Hepatocyte (in vitro differentiated cells): ENCODE measurements around the gene LDB3. TPM values are rescaled to one million over a fixed set of nuclear protein-coding genes. Genes with fewer than 3 reads are reported as not detected.

Experiments
- DNase-seq: peaks from one replicate; pipeline ENCODE4 v3.0.0-alpha.2; 2016; ENCODE audit warnings: low spot score
- H2AFZ ChIP-seq: fragments of 200-600 bp; sonication (generic); 2 replicates; pipeline ENCODE4 v1.6.0; 2016; ENCODE audit warnings: antibody characterized with exemption, mild to moderate bottlenecking
- H3K27ac ChIP-seq: fragments of 200-600 bp; sonication (generic); 2 replicates; pipeline ENCODE4 v1.5.1; 2016; ENCODE audit warnings: mild to moderate bottlenecking
- H3K27me3 ChIP-seq: fragments of 200-600 bp; sonication (generic); 2 replicates; pipeline ENCODE4 v1.6.1; 2016
- H3K36me3 ChIP-seq: fragments of 200-600 bp; sonication (generic); replicated peaks from 2 replicates; pipeline ENCODE4 v1.5.1; 2016; ENCODE audit warnings: low read depth; ENCODE audit not compliant: insufficient read depth
- H3K4me1 ChIP-seq: fragments of 200-600 bp; sonication (generic); 2 replicates; pipeline ENCODE4 v1.5.1; 2016; ENCODE audit warnings: mild to moderate bottlenecking, moderate library complexity; ENCODE audit not compliant: insufficient read depth
- H3K4me2 ChIP-seq: fragments of 200-600 bp; sonication (generic); 2 replicates; pipeline ENCODE4 v1.6.0; 2016
- H3K4me3 ChIP-seq: fragments of 200-600 bp; sonication (generic); 2 replicates; pipeline ENCODE4 v1.5.1; 2016; ENCODE audit warnings: mild to moderate bottlenecking
- H3K79me2 ChIP-seq: fragments of 200-600 bp; sonication (generic); 2 replicates; pipeline ENCODE4 v1.6.0; 2017; ENCODE audit warnings: mild to moderate bottlenecking
- H3K9me2 ChIP-seq: fragments of 200-600 bp; sonication (generic); replicated peaks from 2 replicates; pipeline ENCODE4 v1.6.0; 2017; ENCODE audit warnings: mild to moderate bottlenecking; ENCODE audit not compliant: insufficient read depth
- H3K9me3 ChIP-seq: fragments of 200-600 bp; sonication (generic); 2 replicates; pipeline ENCODE4 v1.5.1; 2016; ENCODE audit warnings: low read depth, mild to moderate bottlenecking
- H4K20me1 ChIP-seq: fragments of 200-600 bp; sonication (generic); 2 replicates; pipeline ENCODE4 v1.6.0; 2016; ENCODE audit warnings: mild to moderate bottlenecking; ENCODE audit not compliant: insufficient read depth, poor library complexity, severe bottlenecking
- EZH2 ChIP-seq: fragments of 200-600 bp; sonication (generic); IDR thresholded peaks from 2 replicates; pipeline ENCODE4 v1.6.1; 2016; ENCODE audit warnings: antibody characterized with exemption, mild to moderate bottlenecking, borderline replicate concordance
- EZH2phosphoT487 ChIP-seq: fragments of 200-600 bp; sonication (generic); IDR thresholded peaks from one replicate; pipeline ENCODE4 v1.6.1; 2018; ENCODE audit warnings: antibody characterized with exemption, mild to moderate bottlenecking, low read depth, moderate library complexity; ENCODE audit not compliant: unreplicated experiment, severe bottlenecking
- WGBS: methylation state at CpG from one replicate; pipeline ENCODE4 v1.1.6; 2016; ENCODE audit warnings: low lambda C conversion rate; ENCODE audit errors: missing lambda C conversion rate; 5-methylcytosine and 5-hydroxymethylcytosine counted together
- polyA plus RNA-seq: library from polyadenylated mRNA; unstranded; fragments of >200 nt; fragmentation: Nextera tagmentation; extraction: Ambion mirVana; gene quantifications from 2 replicates; pipeline ENCODE4 v1.2.1, GENCODE V29; 2016
- total RNA-seq: library from RNA; depleted of rRNA; stranded (reverse); fragments of >200 nt; gene quantifications from 2 replicates; pipeline ENCODE4 v1.2.3, GENCODE V29; 2014
- TF ChIP-seq, protein P1 (sequence below): fragments of 200-600 bp; sonication (generic); IDR thresholded peaks from 2 replicates; pipeline ENCODE4 v1.5.1; 2016; ENCODE audit warnings: antibody characterized with exemption, mild to moderate bottlenecking; ENCODE audit not compliant: poor library complexity

Gene LDB3
- total and polyA plus RNA-seq, 2 experiments from 2014 or later = 0.31 TPM; not detected in 1

DNA sequence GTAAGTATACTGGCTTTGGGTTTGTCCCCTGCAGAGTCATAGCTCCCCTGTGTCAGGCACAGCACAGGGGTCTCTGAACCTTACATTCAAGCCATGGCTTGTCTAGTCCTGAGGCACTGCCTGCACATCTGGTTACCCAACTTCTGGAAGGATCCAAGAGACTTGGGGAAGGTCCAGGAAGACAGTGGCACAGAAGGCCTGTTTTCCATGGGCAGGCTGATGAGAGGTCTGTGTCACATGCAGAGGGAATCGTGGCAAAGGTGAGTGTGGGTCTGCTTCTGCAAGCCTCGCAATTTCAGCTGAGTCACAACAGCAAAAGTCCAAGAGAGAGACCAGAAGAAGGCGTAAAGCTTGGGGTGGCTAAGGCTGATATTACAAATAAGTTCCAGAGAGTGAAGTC, 59.7 kb downstream of the LDB3 start:
- H2AFZ ChIP-seq = no peak overlapping the region
- H3K4me2 ChIP-seq = peak overlapping the region; percentile 1
- no peaks in the 10 kb centered on the region for H3K79me2 ChIP-seq
- no peak overlapping the region for H3K4me3 ChIP-seq
- peak; percentile 60 for DNase-seq
- H3K9me2 ChIP-seq = no peaks in the 10 kb centered on the region
- no peaks in the 10 kb centered on the region for H3K36me3 ChIP-seq
- H3K27me3 ChIP-seq = no peaks in the 10 kb centered on the region
- peak overlapping the region; percentile 75 for H3K27ac ChIP-seq
- H3K4me1 ChIP-seq = no peaks in the 10 kb centered on the region
- H4K20me1 ChIP-seq = no peaks in the 10 kb centered on the region
- TF ChIP-seq EZH2phosphoT487 (no peak), EZH2 (no peak)
- TF ChIP-seq, protein P1, sequence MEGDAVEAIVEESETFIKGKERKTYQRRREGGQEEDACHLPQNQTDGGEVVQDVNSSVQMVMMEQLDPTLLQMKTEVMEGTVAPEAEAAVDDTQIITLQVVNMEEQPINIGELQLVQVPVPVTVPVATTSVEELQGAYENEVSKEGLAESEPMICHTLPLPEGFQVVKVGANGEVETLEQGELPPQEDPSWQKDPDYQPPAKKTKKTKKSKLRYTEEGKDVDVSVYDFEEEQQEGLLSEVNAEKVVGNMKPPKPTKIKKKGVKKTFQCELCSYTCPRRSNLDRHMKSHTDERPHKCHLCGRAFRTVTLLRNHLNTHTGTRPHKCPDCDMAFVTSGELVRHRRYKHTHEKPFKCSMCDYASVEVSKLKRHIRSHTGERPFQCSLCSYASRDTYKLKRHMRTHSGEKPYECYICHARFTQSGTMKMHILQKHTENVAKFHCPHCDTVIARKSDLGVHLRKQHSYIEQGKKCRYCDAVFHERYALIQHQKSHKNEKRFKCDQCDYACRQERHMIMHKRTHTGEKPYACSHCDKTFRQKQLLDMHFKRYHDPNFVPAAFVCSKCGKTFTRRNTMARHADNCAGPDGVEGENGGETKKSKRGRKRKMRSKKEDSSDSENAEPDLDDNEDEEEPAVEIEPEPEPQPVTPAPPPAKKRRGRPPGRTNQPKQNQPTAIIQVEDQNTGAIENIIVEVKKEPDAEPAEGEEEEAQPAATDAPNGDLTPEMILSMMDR = no peak
- H3K9me3 ChIP-seq = no peaks in the 10 kb centered on the region
- WGBS = 73% methylated on average over 3 of the region's 3 CpGs

DNA sequence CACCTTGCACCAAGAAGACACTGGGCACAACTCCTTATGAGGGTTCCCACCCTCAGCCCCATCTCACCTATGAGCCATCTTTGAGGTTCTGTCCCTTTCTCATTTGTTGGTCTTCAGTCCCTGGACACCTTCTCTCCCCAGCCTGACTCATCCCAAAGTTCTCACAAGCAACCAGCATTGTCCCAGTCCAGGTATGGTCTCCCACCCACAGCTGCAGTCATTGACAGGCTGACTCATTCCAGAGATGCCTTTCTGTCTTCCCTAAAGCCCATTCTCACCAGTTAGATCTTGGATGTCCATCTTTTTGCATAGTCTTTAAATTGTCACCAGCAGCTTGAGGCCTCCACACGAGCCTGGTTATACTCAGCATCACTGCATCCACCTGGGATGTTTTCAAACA, 61.4 kb downstream of the LDB3 start:
- Histone ChIP-seq H3K79me2 (no peaks in the 10 kb centered on the region), H3K4me1 (no peaks in the 10 kb centered on the region), H3K9me3 (no peaks in the 10 kb centered on the region), H2AFZ (no peak overlapping the region), H3K36me3 (no peaks in the 10 kb centered on the region), H4K20me1 (no peaks in the 10 kb centered on the region), H3K4me3 (no peak overlapping the region), H3K27ac (no peak overlapping the region), H3K27me3 (no peaks in the 10 kb centered on the region), H3K9me2 (no peaks in the 10 kb centered on the region), H3K4me2 (no peak overlapping the region)
- TF ChIP-seq, protein P1 = no peak
- TF ChIP-seq EZH2 (no peak), EZH2phosphoT487 (no peak)
- no peak for DNase-seq
- 85% methylated on average over 1 of the region's 1 CpG for WGBS

DNA sequence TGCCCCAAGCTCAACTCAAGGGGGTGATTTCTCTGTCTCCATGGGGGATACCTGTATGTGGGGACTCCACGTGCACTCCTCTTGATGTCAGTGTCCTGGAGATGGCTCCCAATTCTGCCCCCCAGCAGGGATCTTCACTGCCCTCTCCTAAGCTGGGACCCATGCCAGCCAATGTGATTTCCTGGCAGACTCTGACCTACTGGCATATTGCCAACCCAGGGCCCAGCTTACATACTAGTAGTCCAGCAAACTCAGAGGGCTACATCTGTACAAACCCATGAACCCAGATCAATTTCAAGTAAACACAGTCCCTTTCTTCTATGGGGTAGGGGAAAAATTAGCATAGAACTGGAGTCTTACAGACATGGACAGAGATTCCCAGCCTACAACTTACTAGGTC, 61.9 kb downstream of the LDB3 start:
- H3K27me3 ChIP-seq = no peaks in the 10 kb centered on the region
- H3K4me3 ChIP-seq = no peak overlapping the region
- TF ChIP-seq, protein P1 = no peak
- TF ChIP-seq EZH2phosphoT487 = no peak
- no peak for TF ChIP-seq EZH2
- no peaks in the 10 kb centered on the region for H4K20me1 ChIP-seq
- H3K9me3 ChIP-seq = no peaks in the 10 kb centered on the region
- H3K4me2 ChIP-seq = no peak overlapping the region
- H3K79me2 ChIP-seq = no peaks in the 10 kb centered on the region
- WGBS = 89% methylated on average over 1 of the region's 1 CpG
- H3K4me1 ChIP-seq = no peaks in the 10 kb centered on the region
- no peaks in the 10 kb centered on the region for H3K9me2 ChIP-seq
- no peak for DNase-seq
- no peaks in the 10 kb centered on the region for H3K36me3 ChIP-seq
- H3K27ac ChIP-seq = no peak overlapping the region
- H2AFZ ChIP-seq = no peak overlapping the region

DNA sequence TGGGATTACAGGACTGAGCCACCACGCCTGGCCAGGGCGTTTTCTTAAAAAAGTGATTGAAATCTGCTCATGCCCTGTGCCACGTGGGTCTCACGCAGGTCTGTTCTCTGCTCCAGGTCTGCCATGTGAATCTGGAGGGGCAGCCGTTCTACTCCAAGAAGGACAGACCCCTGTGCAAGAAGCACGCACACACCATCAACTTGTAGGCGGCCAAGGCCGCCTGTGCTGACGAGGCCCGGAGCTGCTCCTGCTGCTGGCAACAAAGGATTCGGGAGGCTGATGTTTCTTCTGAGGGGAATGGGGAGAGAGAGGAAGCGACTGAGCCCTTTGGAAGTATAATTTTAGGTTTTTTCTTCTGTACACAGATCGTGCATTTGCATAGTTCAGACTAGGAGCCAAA, 64.5 kb downstream of the LDB3 start:
- no peaks in the 10 kb centered on the region for H3K4me1 ChIP-seq

More for the DNA sequence above, 64.5 kb downstream of the LDB3 start:
- no peaks in the 10 kb centered on the region for H3K9me2 ChIP-seq
- no peak for TF ChIP-seq EZH2phosphoT487
- TF ChIP-seq, protein P1 = no peak
- TF ChIP-seq EZH2 = no peak
- H3K4me3 ChIP-seq = no peak overlapping the region
- no peak for DNase-seq
- H3K9me3 ChIP-seq = no peaks in the 10 kb centered on the region
- no peaks in the 10 kb centered on the region for H3K79me2 ChIP-seq
- no peaks in the 10 kb centered on the region for H4K20me1 ChIP-seq
- no peak overlapping the region for H2AFZ ChIP-seq
- no peaks in the 10 kb centered on the region for H3K36me3 ChIP-seq
- WGBS = 92% methylated on average over 13 of the region's 13 CpGs
- H3K27me3 ChIP-seq = no peaks in the 10 kb centered on the region
- no peak overlapping the region for H3K4me2 ChIP-seq
- H3K27ac ChIP-seq = no peak overlapping the region
